HepG2 (cell line): ENCODE measurements around the gene CPLX3. TPM values are rescaled to one million over a fixed set of nuclear protein-coding genes. Genes with fewer than 3 reads are reported as not detected.

Source experiments
- CBX5 ChIP-seq: sonication (generic); formaldehyde crosslinking; IDR thresholded peaks from 2 replicates; pipeline ENCODE4 v1.4.0; 2020; ENCODE audit warnings: missing genetic modification reagents, borderline replicate concordance
- GATAD2A ChIP-seq: IDR thresholded peaks from 2 replicates; pipeline ENCODE4 v1.6.1; 2016
- POGK ChIP-seq: sonication (generic); formaldehyde crosslinking; conservative IDR thresholded peaks from 2 replicates; pipeline ENCODE4 v1.8.0; 2022; ENCODE audit warnings: mild to moderate bottlenecking, moderate library complexity, missing genetic modification reagents
- REST ChIP-seq, 2 experiments: IDR thresholded peaks; 2 replicates each; pipeline ENCODE4 v1.6.1; 2011 to 2012; ENCODE audit warnings: low read length in 2 of 2, borderline replicate concordance in 1 of 2, low read depth in 1 of 2, mild to moderate bottlenecking in 1 of 2, moderate library complexity in 1 of 2
- SMAD3 ChIP-seq: sonication (generic); formaldehyde crosslinking; IDR thresholded peaks from 2 replicates; pipeline ENCODE4 v1.4.0; 2020; ENCODE audit warnings: missing genetic modification reagents
- SMC3 ChIP-seq: IDR thresholded peaks from 2 replicates; pipeline ENCODE4 v1.6.1; 2011; ENCODE audit warnings: low read length, improper control_type of control experiment
- XBP1 ChIP-seq: sonication (generic); formaldehyde crosslinking; IDR thresholded peaks from 2 replicates; pipeline ENCODE4 v1.5.0; 2020; ENCODE audit warnings: missing genetic modification reagents
- ZBTB37 ChIP-seq: sonication (generic); formaldehyde crosslinking; IDR thresholded peaks from 2 replicates; pipeline ENCODE4 v1.4.0; 2020; ENCODE audit warnings: mild to moderate bottlenecking, missing genetic modification reagents
- ZFP91 ChIP-seq: sonication (generic); formaldehyde crosslinking; IDR thresholded peaks from 2 replicates; pipeline ENCODE4 v1.9.0; 2022; ENCODE audit warnings: missing genetic modification reagents, mild to moderate bottlenecking, borderline replicate concordance
- ZNF136 ChIP-seq: sonication (generic); formaldehyde crosslinking; IDR thresholded peaks from 2 replicates; pipeline ENCODE4 v1.8.1; 2022; ENCODE audit warnings: low read depth, mild to moderate bottlenecking, moderate library complexity, missing genetic modification reagents
- ZNF20 ChIP-seq: sonication (generic); formaldehyde crosslinking; IDR thresholded peaks from 2 replicates; pipeline ENCODE4 v1.4.0; 2020; ENCODE audit warnings: mild to moderate bottlenecking, moderate library complexity, missing genetic modification reagents
- ZNF263 ChIP-seq: sonication (generic); formaldehyde crosslinking; IDR thresholded peaks from 2 replicates; pipeline ENCODE4 v1.4.0; 2020; ENCODE audit warnings: missing genetic modification reagents
- ZNF274 ChIP-seq: sonication (generic); formaldehyde crosslinking; IDR thresholded peaks from 2 replicates; pipeline ENCODE4 v1.5.1; 2020; ENCODE audit warnings: mild to moderate bottlenecking, missing genetic modification reagents
- ZNF367 ChIP-seq: sonication (generic); formaldehyde crosslinking; IDR thresholded peaks from 2 replicates; pipeline ENCODE4 v1.4.0; 2020; ENCODE audit warnings: missing genetic modification reagents, borderline replicate concordance
- ZNF431 ChIP-seq: sonication (generic); formaldehyde crosslinking; IDR thresholded peaks from 2 replicates; pipeline ENCODE4 v1.9.0; 2022; ENCODE audit warnings: missing genetic modification reagents, low read depth, mild to moderate bottlenecking, borderline replicate concordance
- ZNF510 ChIP-seq: sonication (generic); formaldehyde crosslinking; IDR thresholded peaks from 2 replicates; pipeline ENCODE4 v1.4.0; 2020; ENCODE audit warnings: low read depth, mild to moderate bottlenecking, missing genetic modification reagents
- ZNF563 ChIP-seq: sonication (generic); formaldehyde crosslinking; IDR thresholded peaks from 2 replicates; pipeline ENCODE4 v1.8.0; 2022; ENCODE audit warnings: mild to moderate bottlenecking, moderate library complexity, missing genetic modification reagents
- ZNF674 ChIP-seq: sonication (generic); formaldehyde crosslinking; IDR thresholded peaks from 2 replicates; pipeline ENCODE4 v1.5.0; 2020; ENCODE audit warnings: low read depth, mild to moderate bottlenecking, missing genetic modification reagents
- ZNF740 ChIP-seq: sonication (generic); formaldehyde crosslinking; IDR thresholded peaks from 2 replicates; pipeline ENCODE4 v1.4.0; 2020; ENCODE audit warnings: missing genetic modification reagents
- polyA plus RNA-seq, 8 experiments: library from polyadenylated mRNA; depleted of rRNA in 3 of 8; stranded (reverse) in 7 of 8; unstranded in 1 of 8; fragments of >200 nt; fragmentation: Illumina TruSeq in 4 of 8; extraction: Trizol in 4 of 8; gene quantifications; 2 replicates each; pipeline versions ENCODE4 v1.2.1 to v1.2.3, GENCODE V29; 2011 to 2016; ENCODE audit warnings: low read depth in 4 of 8, missing spikeins in 1 of 8, mixed read lengths in 1 of 8; ENCODE audit not compliant: insufficient read depth in 1 of 8
- total RNA-seq, 5 experiments: library from RNA; depleted of rRNA; stranded (reverse); fragments of >200 nt; fragmentation: Illumina TruSeq; extraction: Trizol; gene quantifications; 2 replicates each; pipeline ENCODE4 v1.2.3, GENCODE V29; 2016; ENCODE audit warnings: low read depth in 1 of 5

The CPLX3 gene
- total and polyA plus RNA-seq, 2 of the 13 experiments (the other 11 are each of a cell fraction or from before 2014, with no cell fraction given) = not detected

- no peak for TF ChIP-seq ZNF740 (CRISPR knock-in tag)
- peak; percentile 52 for TF ChIP-seq SMC3
- no peak for TF ChIP-seq ZNF563 (CRISPR knock-in tag)
- no peak for TF ChIP-seq ZNF367 (CRISPR knock-in tag)
- TF ChIP-seq POGK = no peak
- no peak for TF ChIP-seq ZNF20 (CRISPR knock-in tag)
- 0 out of 2 replicates have a peak, but pooled peaks have one; percentile 34 for TF ChIP-seq SMAD3
- 0 out of 4 replicates have a peak, but pooled peaks of 1 of the 2 experiments have one; percentile 12 for TF ChIP-seq REST (IDR thresholded peaks at IDR 0.05; ENCODE audit: borderline replicate concordance in 1 of 2, low read depth in 1 of 2, low read length in 2 of 2)
- TF ChIP-seq ZNF510 (CRISPR knock-in tag) = no peak
- TF ChIP-seq ZBTB37 (CRISPR knock-in tag) = no peak
- TF ChIP-seq ZNF674 = no peak
- no peak for TF ChIP-seq ZNF136 (CRISPR knock-in tag)
- 0 out of 2 replicates have a peak, but pooled peaks have one; percentile 49 for TF ChIP-seq CBX5 (CRISPR knock-in tag)
- peak; percentile 69 for TF ChIP-seq ZNF263
- TF ChIP-seq ZNF274 (CRISPR knock-in tag) = no peak
- no peak for TF ChIP-seq ZNF431 (CRISPR knock-in tag)
- no peak for TF ChIP-seq XBP1 (CRISPR knock-in tag)
- peak; percentile 36; the same call in 1 of the 2 replicates for TF ChIP-seq ZFP91 (CRISPR knock-in tag)
- peak; percentile 33; the same call in 1 of the 2 replicates for TF ChIP-seq GATAD2A (CRISPR knock-in tag)
- TF ChIP-seq, all 625 proteins: peak for 19
These were observed 8.9 kb downstream of the CPLX3 start (continued) for GRCh38 chr15:74835312-74835823.
